HG03097 (cell line): ENCODE measurements around the gene STOML1.
"Not testable (repeated sequence)": the region's sequence is repeated elsewhere in the genome, so short reads cannot be mapped to it uniquely, and the experiment has no call there.

ENCODE experiments used
- ATAC-seq: cut with Tn5 transposase; IDR thresholded peaks from one replicate; pipeline ENCODE4 v1.9.1; 2021; ENCODE audit not compliant: unreplicated experiment, low FRiP score

STOML1 gene

DNA sequence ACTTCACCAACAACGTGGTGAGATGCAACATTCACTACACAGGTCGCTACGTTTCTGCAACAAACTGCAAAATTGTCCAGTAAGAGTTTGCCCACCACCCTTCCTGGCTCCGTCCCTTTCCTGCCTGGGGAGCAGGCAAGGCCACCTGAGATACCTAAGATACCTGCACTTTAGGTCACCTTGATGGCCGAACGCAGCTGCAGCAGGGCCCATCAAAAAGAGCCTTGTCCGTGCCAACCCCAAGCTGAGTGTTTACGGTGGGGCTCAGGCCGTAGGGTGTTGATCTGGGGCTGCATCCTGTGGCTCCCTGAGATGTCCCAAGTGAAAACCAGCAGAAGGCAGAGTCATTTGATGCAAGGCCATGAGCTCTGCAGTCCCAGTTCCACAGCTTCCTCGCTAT is 42.6 kb downstream of the STOML1 start:
- ATAC-seq: no peak

- ATAC-seq: no peak
Observed at GRCh38 chr15:73948982-73949381, 43.1 kb downstream of the STOML1 start.

DNA sequence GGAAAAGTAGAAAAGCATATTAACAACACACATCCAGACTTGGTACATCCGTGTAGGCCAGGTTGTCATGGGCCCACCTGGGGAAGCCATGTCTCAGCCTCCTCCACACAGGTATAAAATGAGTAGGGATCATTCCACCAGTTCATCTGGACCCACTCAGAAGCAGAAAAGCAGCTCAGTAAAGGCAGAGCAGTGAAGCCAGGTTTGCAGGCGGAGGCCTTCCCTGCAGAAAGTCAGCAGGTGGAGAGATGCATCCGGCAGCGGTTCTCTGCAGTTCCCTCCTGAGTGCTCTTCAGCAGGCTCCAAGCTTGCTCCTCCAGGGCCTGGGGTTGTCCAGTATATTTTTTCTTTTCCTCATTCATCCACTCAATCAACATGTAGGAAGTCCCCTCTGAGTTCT is 43.7 kb downstream of the STOML1 start:
- no peak for ATAC-seq

DNA sequence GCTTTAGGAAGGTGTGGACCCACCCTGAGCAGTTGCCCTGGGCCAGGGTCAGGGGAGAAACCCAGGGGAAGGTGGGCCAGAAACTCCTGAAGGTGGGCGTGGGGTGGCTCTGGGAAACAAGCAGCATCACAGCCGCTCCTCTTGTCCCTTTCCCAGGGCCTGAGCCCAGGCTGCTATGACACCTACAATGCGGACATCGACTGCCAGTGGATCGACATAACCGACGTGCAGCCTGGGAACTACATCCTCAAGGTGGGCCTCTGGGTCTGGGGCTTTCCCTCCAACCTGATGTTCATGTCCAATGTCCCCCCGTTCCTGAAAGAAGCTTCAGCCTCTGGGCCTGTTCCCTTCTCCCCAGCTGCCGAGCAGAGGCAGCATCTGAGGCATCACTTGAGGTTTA is 44.4 kb downstream of the STOML1 start:
- ATAC-seq: no peak

GRCh38 chr15:73946795-73947370 is 45.2 kb downstream of the STOML1 start:
- no peak for ATAC-seq

DNA sequence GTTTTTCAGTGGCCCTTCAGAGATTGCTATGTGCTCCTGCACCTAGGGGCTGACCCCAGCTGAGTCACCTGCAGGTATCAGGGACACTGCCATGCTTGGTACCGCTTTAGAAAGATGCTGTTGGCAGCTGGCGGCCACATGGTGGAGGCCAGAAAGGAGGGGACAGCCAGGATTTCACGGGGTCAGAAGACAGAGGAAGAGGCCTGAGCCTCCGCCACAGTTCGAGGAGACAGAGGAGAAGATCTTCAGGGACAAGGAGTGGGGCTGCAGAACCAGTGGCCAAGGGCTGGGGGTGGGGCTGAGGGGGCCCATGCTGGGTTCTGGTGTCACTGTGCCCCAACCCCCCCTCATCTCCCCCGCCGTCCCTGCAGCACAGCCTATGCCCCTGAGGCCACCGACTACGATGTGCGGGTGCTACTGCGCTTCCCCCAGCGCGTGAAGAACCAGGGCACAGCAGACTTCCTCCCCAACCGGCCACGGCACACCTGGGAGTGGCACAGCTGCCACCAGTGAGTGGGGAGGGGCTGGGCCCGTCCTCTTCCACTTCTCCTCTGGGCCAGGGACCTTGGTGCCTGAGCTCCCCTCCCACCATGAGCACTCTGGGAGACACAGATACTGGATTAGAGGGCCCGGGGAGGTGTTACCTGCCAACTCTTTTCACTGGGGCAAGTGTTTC is 45.9 kb downstream of the STOML1 start:
- no peak for ATAC-seq

GRCh38 chr15:73945130-73945508 is 47.0 kb downstream of the STOML1 start:
- ATAC-seq: no peak

GRCh38 chr15:73944161-73945129 is 47.6 kb downstream of the STOML1 start:
- ATAC-seq: no peak

GRCh38 chr15:73942751-73943270 is 49.3 kb downstream of the STOML1 start:
- no peak for ATAC-seq

- ATAC-seq: no peak
Observed at GRCh38 chr15:73941871-73942635, 50.0 kb downstream of the STOML1 start.

GRCh38 chr15:73941449-73941848 is 50.6 kb downstream of the STOML1 start:
- no peak for ATAC-seq

- ATAC-seq: no peak
Observed at GRCh38 chr15:73941044-73941443, 51.1 kb downstream of the STOML1 start.

GRCh38 chr15:73940061-73940981 is 51.8 kb downstream of the STOML1 start:
- no peak for ATAC-seq

DNA sequence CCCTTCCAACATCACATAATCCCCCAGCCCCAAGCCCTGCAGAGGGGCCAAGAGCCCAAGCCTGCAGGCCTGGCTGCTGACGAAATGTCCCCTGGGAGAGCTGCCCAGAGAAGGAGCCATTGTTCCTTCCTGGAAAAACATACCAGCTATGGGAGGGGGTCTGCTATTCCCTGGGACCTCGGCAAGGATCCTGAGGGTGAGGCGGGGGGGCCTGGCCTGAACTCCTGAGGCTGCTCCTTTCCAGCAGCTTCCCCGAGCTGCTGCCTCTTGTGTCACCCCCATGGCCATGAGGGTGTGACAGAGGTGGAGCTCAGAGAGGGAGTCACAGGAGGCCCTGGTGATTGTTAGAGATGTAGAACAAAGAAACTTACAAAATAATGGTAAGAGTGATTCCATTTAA is 53.0 kb downstream of the STOML1 start:
- ATAC-seq: no peak

DNA sequence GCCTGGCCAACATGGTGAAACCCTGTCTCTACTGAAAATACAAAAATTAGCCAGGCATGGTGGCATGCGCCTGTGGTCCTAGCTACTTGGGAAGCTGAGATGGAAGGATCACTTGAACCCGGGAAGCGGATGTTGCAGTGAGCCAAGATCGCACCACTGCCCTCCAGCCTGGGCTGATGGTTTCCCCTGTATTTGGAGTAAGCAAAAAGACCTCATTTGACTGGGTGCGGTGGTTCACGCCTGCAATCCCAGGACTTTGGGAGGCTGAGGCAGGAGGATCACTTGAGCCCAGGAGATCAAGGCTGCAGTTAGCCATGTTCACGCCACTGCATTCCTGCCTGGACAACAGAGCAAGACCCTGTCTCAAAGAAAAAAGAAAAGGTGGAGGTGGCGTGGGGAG is 53.6 kb downstream of the STOML1 start:
- ATAC-seq: not testable (repeated sequence)

GRCh38 chr15:73937726-73938125 is 54.4 kb downstream of the STOML1 start:
- ATAC-seq: no peak

DNA sequence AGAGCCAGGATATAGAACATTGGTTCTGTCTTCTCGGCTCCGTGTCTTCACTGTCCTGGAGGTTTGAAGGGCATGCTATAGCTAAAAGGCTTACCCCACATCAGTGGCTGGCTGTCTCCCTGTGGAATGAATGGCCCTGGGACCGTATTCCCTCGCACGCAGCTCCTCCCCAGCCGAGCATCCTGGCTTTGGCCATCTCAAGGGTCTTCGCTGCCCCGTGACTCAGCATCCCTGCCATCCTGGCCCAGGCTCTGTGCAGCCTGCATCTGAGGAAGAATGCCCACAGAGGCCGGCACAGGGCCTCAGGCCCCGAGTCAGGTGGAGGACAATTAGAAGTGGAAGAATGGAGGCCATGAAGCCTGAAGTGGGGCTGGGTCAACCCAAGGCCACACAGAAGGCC is 54.8 kb downstream of the STOML1 start:
- no peak for ATAC-seq

GRCh38 chr15:73936588-73937290 is 55.4 kb downstream of the STOML1 start:
- no peak for ATAC-seq

DNA sequence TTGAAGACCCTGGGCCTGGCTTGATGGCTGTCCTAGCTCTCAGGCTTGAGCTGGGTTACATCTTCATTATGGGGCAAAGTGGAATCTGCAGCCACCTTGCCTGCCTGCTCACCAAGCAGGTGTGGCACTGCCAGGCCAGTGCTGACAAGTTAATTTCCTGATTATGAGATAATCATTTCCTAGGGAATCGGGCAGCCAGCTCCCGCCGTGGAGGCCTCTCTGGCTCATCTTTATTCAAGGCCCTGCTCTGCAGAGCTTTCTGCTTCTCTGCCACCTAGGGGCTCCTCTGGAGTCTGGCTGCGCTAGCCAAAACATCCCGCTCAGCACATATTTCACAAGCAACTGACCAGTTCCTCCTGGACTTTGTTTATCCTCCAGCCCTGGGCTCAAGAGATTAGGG is 55.9 kb downstream of the STOML1 start:
- ATAC-seq: no peak
